NCI-H1417 (cell line): ENCODE results near the gene RASSF4.

Experiments
- DNase-seq, 3 experiments: peaks; one replicate each; lab custom pipeline; 2025; lab: John Stamatoyannopoulos, UW

RASSF4 gene

GRCh38 chr10:44990302-44990655 lies 30.7 kb downstream of the RASSF4 start:
- DNase-seq = no peak

- DNase-seq = no peak
Measured at GRCh38 chr10:44990965-44991364, 31.4 kb downstream of the RASSF4 start.

- DNase-seq = no peak
Measured at GRCh38 chr10:44991571-44991970, 32.0 kb downstream of the RASSF4 start.

GRCh38 chr10:44992070-44992731 lies 32.6 kb downstream of the RASSF4 start:
- no peak for DNase-seq

GRCh38 chr10:44992732-44993225 lies 33.2 kb downstream of the RASSF4 start:
- no peak for DNase-seq

- DNase-seq = no peak
Measured at GRCh38 chr10:44993226-44993921, 33.8 kb downstream of the RASSF4 start.

GRCh38 chr10:44993922-44994751 lies 34.5 kb downstream of the RASSF4 start:
- DNase-seq = peak in 1 of 3 experiments; percentile 1

- no peak for DNase-seq
Measured at GRCh38 chr10:44994752-44995530, 35.3 kb downstream of the RASSF4 start.

GRCh38 chr10:44995581-44995913 lies 35.9 kb downstream of the RASSF4 start:
- no peak for DNase-seq

- DNase-seq = no peak
Measured at GRCh38 chr10:44995914-44996669, 36.5 kb downstream of the RASSF4 start.

GRCh38 chr10:44997105-44997748 lies 37.6 kb downstream of the RASSF4 start:
- DNase-seq = no peak

GRCh38 chr10:44998146-44998631 lies 38.6 kb downstream of the RASSF4 start:
- DNase-seq = no peak

- DNase-seq = no peak
Measured at GRCh38 chr10:45000138-45000751, 40.6 kb downstream of the RASSF4 start.

- DNase-seq = peak; percentile 39 to 74 (median 66)
Measured at GRCh38 chr10:45000752-45001380, 41.3 kb downstream of the RASSF4 start, which contains the start of gene ZNF22. Gene ZNF22 (plus strand): TSS chr10:45000923. CDS start chr10:45003369, 2,446 bp downstream.

- DNase-seq = peak; percentile 24 to 71 (median 69)
Measured at GRCh38 chr10:45001381-45002148, 42.0 kb downstream of the RASSF4 start.

GRCh38 chr10:45003432-45004000 lies 43.9 kb downstream of the RASSF4 start:
- DNase-seq = no peak

- DNase-seq = no peak
Measured at GRCh38 chr10:45004661-45005060, 45.1 kb downstream of the RASSF4 start.

GRCh38 chr10:45005284-45005683 lies 45.7 kb downstream of the RASSF4 start:
- DNase-seq = no peak
